Measurements from ENCODE around the gene OGFOD2. TPM values are rescaled to one million over a fixed set of nuclear protein-coding genes. Genes with fewer than 3 reads are reported as not detected.

Gene OGFOD2
- total RNA-seq, 4 donors from 2014 or later, result 29.9 to 37.1 (median 31.4) TPM

DNA sequence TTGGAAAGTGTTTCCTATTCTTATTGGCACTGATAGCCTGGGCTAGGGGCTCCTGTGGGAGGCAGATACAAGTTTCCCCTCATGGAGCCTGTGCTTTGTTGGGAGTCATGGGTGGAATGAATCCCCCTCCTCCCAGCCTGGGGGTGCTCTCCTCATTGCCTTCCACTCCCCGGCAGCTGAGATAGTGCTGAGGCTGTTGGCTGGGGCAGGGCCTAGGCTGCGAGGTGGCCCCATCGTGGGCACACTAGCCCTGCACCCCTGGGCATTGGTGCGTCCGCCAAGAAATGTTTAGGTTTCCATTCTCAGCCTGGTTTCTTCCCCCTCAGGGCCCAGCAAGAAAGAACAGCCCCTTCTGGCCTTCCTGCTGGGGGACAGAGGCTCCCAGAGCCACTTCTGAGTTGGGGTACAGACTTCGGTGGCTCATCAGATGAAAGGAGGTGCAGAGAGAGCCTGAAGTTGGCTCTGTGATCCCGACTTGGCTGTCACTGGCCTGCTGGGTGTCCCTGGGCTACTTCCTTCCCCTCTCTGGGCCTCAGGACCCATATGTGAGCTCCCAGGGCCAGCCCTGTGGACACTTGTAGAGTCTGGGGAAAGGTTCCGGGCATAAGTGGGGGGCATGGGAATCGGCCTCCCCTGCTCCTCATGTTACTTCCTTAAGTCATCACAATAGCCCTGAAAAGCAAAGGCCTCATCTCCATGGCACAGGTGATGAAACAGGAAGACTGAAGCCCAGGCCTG, 2.8 kb downstream of the OGFOD2 start:
- no peak overlapping the region for H3K4me3 ChIP-seq
- no peak overlapping the region for H3K27ac ChIP-seq
- H3K9me3 ChIP-seq, result no peaks in the 10 kb centered on the region
- no peak for DNase-seq
- H3K4me1 ChIP-seq, result peaks cover 10 to 68% (median 26%) of the 10 kb centered on the region in 4 donors
- H3K27me3 ChIP-seq, result no peaks in the 10 kb centered on the region
- no peak for TF ChIP-seq POLR2A (IDR thresholded peaks at IDR 0.05)
- TF ChIP-seq, protein P1, sequence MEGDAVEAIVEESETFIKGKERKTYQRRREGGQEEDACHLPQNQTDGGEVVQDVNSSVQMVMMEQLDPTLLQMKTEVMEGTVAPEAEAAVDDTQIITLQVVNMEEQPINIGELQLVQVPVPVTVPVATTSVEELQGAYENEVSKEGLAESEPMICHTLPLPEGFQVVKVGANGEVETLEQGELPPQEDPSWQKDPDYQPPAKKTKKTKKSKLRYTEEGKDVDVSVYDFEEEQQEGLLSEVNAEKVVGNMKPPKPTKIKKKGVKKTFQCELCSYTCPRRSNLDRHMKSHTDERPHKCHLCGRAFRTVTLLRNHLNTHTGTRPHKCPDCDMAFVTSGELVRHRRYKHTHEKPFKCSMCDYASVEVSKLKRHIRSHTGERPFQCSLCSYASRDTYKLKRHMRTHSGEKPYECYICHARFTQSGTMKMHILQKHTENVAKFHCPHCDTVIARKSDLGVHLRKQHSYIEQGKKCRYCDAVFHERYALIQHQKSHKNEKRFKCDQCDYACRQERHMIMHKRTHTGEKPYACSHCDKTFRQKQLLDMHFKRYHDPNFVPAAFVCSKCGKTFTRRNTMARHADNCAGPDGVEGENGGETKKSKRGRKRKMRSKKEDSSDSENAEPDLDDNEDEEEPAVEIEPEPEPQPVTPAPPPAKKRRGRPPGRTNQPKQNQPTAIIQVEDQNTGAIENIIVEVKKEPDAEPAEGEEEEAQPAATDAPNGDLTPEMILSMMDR (IDR thresholded peaks at IDR 0.05), result no peak
- peaks cover 0 to 17% (median 0%) of the 10 kb centered on the region in 3 donors for H3K36me3 ChIP-seq

DNA sequence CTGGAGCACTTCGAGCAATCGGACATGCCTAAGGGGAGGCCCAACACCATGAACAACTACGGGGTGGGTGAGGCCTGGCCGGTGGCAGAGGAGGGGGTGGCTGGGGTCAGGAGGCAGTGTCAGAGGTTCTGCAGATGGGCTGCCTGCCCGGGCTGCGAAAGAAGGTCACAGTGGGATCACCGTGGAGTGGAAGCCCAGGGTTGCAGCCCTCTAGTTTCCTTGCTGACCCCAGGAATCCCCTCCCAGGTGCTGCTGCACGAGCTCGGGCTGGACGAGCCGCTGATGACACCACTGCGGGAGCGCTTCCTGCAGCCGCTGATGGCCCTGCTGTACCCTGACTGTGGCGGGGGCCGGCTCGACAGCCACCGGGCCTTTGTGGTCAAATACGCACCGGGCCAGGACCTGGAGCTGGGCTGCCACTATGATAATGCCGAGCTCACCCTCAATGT, 3.5 kb downstream of the OGFOD2 start:
- H3K9me3 ChIP-seq, result no peaks in the 10 kb centered on the region
- no peaks in the 10 kb centered on the region for H3K27me3 ChIP-seq
- H3K36me3 ChIP-seq, result peaks cover 0 to 23% (median 0%) of the 10 kb centered on the region in 3 donors
- H3K4me3 ChIP-seq, result no peak overlapping the region
- H3K27ac ChIP-seq, result no peak overlapping the region
- DNase-seq, result no peak
- no peak for TF ChIP-seq POLR2A (IDR thresholded peaks at IDR 0.05)
- TF ChIP-seq, protein P1 (IDR thresholded peaks at IDR 0.05), result no peak
- peaks cover 10 to 75% (median 28%) of the 10 kb centered on the region in 4 donors for H3K4me1 ChIP-seq

DNA sequence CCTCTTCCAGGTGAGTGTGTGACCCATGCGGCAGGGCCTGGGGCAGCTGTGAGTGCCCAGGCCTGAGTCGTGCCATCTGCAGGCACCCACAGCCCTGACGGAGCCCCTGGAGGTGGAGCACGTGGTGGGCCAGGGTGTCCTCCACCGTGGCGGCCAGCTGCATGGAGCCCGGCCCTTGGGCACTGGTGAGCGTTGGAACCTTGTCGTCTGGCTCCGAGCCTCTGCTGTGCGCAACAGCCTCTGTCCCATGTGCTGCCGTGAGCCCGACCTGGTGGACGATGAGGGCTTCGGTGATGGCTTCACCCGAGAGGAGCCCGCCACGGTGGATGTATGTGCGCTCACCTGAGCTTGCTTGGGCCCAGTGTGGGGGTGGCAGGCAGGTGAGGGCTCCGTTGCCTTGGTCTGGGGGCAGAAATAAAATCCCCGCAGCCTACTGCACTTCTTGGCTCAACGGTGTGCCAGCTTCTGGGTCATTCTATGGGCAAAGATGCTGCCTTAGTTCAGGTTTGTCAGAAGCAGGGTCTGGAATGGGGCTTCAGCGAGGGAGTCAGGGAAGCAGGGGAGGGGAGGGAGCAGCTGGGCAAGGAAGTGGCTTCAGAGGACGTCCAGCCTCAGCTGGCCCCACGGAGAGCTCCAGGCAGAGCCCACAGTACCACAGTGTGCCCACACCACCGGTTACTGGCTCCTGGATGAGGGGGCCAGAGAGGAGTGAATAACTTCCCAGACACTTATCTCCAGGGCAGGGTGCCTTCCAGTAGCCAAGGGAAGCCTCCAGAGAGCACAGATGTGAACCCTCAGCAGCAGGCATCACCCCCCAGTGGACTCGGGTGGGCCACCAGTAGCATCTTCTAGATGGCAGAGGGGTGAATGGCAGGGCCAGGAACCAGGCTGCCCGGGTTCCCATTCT, 4.2 kb downstream of the OGFOD2 start:
- peaks cover 0 to 28% (median 0%) of the 10 kb centered on the region in 3 donors for H3K36me3 ChIP-seq
- no peaks in the 10 kb centered on the region for H3K27me3 ChIP-seq
- TF ChIP-seq POLR2A (IDR thresholded peaks at IDR 0.05), result no peak
- TF ChIP-seq, protein P1 (IDR thresholded peaks at IDR 0.05), result no peak
- peak overlapping the region; percentile 4 to 94 (median 86) for H3K27ac ChIP-seq
- peak overlapping the region; percentile 82 to 98 (median 97) for H3K4me3 ChIP-seq
- H3K4me1 ChIP-seq, result peaks cover 10 to 76% (median 32%) of the 10 kb centered on the region in 4 donors
- DNase-seq, result no peak
- H3K9me3 ChIP-seq, result no peaks in the 10 kb centered on the region

DNA sequence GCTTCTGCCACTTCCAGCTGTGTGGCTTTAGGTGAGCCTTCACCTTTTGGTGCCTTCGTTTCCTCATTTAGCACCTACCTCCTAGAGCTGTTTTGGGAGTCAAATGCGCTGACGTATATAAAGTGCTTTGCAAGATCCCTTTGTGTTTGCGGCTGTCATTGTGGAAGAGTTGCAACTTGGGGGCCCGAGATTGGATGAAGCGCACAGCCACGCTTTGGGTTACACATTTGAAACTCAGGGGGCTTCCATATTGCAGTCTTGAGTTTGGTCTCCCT, 4.8 kb downstream of the OGFOD2 start:
- H3K4me1 ChIP-seq, result peaks cover 10 to 82% (median 34%) of the 10 kb centered on the region in 4 donors
- peaks cover 0 to 28% (median 0%) of the 10 kb centered on the region in 3 donors for H3K36me3 ChIP-seq
- no peaks in the 10 kb centered on the region for H3K27me3 ChIP-seq
- peak overlapping the region; percentile 81 to 94 (median 86) for H3K27ac ChIP-seq
- no peak for DNase-seq
- no peaks in the 10 kb centered on the region for H3K9me3 ChIP-seq
- TF ChIP-seq, protein P1 (IDR thresholded peaks at IDR 0.05), result no peak
- no peak for TF ChIP-seq POLR2A (IDR thresholded peaks at IDR 0.05)
- H3K4me3 ChIP-seq, result peak overlapping the region; percentile 82 to 98 (median 97)

DNA sequence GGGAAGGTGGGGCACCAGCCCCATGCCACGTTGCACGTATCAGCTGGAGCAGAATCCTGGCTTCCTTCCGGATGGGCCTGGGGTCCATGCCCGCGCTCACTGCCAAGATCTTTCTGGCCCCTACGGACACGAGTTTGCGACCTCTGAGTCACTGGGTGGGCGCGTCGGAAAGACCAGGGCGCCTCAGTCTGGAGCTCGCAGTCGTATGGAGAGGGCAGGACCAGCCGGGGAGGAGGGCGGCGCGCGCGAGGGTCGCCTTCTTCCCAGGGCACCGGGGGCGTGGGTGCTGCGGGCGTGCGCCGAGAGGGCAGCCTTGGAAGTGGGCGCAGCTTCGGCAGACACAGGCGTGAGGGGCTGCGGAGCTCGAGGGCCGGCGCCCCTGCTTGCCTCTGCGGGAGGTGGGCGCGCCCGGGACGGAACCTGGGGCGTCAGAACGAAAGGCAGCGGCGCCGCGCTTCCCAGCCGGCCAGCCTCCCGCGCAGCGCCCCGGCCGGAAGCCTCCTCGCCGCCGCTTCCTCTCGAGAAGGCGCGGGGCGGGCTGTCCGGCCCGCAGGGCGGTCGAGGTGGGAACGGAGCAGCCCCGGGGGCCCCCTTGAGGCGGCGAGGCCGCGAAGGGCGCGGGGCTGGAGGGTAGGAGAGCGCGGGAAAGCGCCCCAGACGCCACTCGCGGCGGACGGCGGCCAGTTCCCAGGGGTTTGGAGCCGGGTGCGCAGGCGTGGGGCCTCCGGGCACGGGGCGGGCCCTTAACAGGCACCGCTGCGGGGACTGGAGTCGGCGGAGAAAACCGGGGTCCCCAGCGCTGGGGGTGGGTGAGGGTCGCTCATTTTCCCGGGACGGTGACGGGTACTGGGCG, 5.4 kb downstream of the OGFOD2 start, which contains the start of gene ARL6IP4:
ARL6IP4 (plus strand) TSS at position 499 of the 853 bp plus-strand sequence. CDS start 459 bp downstream, outside the sequence.
- Histone ChIP-seq H3K27me3 (no peaks in the 10 kb centered on the region), H3K9me3 (no peaks in the 10 kb centered on the region), H3K27ac (peak within 1 kb of the TSS; percentile 81 to 94 (median 86)), H3K36me3 (peaks cover 0 to 28% (median 0%) of the 10 kb centered on the region in 3 donors), H3K4me3 (peak within 1 kb of the TSS; percentile 82 to 98 (median 97)), H3K4me1 (peaks cover 10 to 88% (median 36%) of the 10 kb centered on the region in 4 donors)
- peak; percentile 67 to 82 (median 79) for DNase-seq
- TF ChIP-seq, protein P1 (IDR thresholded peaks at IDR 0.05), result peak in 2 of 6 experiments; percentile 9 to 17
- TF ChIP-seq POLR2A (IDR thresholded peaks at IDR 0.05), result peak; percentile 55 to 59
